CD4-positive, CD25-positive, alpha-beta regulatory T cell (primary cell): ENCODE data around the gene SLC45A2. TPM values are rescaled to one million over a fixed set of nuclear protein-coding genes. Genes with fewer than 3 reads are reported as not detected.

ENCODE experiments used
- ATAC-seq, 2 donors: fragments of 150-1000 bp; cut with Tn5 transposase; one replicate each; pipeline ENCODE4 v1.10.0; 2021; ENCODE audit warnings: low read depth in 2 of 2, moderate number of reproducible peaks in 2 of 2, moderate library complexity in 1 of 2
- DNase-seq, 3 donors: peaks; one replicate each; pipeline versions ENCODE4 v3.0.0 to v3.0.0-alpha.2; 2012 to 2022; ENCODE audit warnings: mixed read lengths in 1 of 3
- H3K27ac ChIP-seq: one replicate; pipeline ENCODE4 v1.7.0; 2013; ENCODE audit warnings: mild to moderate bottlenecking, low read length; ENCODE audit not compliant: insufficient read depth, poor library complexity, severe bottlenecking
- H3K27me3 ChIP-seq: one replicate; pipeline ENCODE4 v1.7.0; 2013; ENCODE audit warnings: low read length; ENCODE audit not compliant: control insufficient read depth, insufficient read depth
- H3K36me3 ChIP-seq: one replicate; pipeline ENCODE4 v1.7.0; 2013; ENCODE audit warnings: mild to moderate bottlenecking, low read length, moderate library complexity; ENCODE audit not compliant: control insufficient read depth, insufficient read depth
- H3K4me1 ChIP-seq: 2 replicates; pipeline ENCODE4 v1.7.0; 2013; ENCODE audit warnings: mild to moderate bottlenecking, low read length; ENCODE audit not compliant: insufficient read depth, control insufficient read depth, poor library complexity, severe bottlenecking
- H3K4me3 ChIP-seq: one replicate; pipeline ENCODE4 v1.7.0; 2013; ENCODE audit warnings: low read depth, mild to moderate bottlenecking, low read length, moderate library complexity
- H3K9me3 ChIP-seq, 2 experiments: 1 replicate in 1 of 2; 2 replicates in 1 of 2; pipeline ENCODE4 v1.7.0; 2013; ENCODE audit warnings: low read length in 2 of 2, mild to moderate bottlenecking in 1 of 2, moderate library complexity in 1 of 2; ENCODE audit not compliant: control insufficient read depth in 2 of 2
- H3K27ac Mint-ChIP-seq, 3 donors: one replicate each; pipeline ENCODE4 v1.8.0; 2020 to 2022; ENCODE audit warnings: mild to moderate bottlenecking in 3 of 3, mixed read lengths in 3 of 3, moderate library complexity in 2 of 3
- H3K27me3 Mint-ChIP-seq: one replicate; pipeline ENCODE4 v1.8.0; 2022; ENCODE audit warnings: mild to moderate bottlenecking, mixed read lengths
- H3K36me3 Mint-ChIP-seq: one replicate; pipeline ENCODE4 v1.8.0; 2020; ENCODE audit warnings: mixed read lengths
- H3K4me1 Mint-ChIP-seq, 4 donors: one replicate each; pipeline ENCODE4 v1.8.0; 2020 to 2022; ENCODE audit warnings: mixed read lengths in 4 of 4, mild to moderate bottlenecking in 1 of 4
- H3K4me3 Mint-ChIP-seq, 4 donors: one replicate each; pipeline ENCODE4 v1.8.0; 2020 to 2022; ENCODE audit warnings: mild to moderate bottlenecking in 4 of 4, mixed read lengths in 4 of 4, moderate library complexity in 3 of 4
- H3K9me3 Mint-ChIP-seq, 7 donors: one replicate each; pipeline ENCODE4 v1.8.0; 2020 to 2022; ENCODE audit warnings: mixed read lengths in 7 of 7, mild to moderate bottlenecking in 3 of 7, moderate library complexity in 2 of 7
- polyA plus RNA-seq, 4 donors: library from polyadenylated mRNA; unstranded; fragments of 300-500 nt; fragmentation: Illumina TruSeq; gene quantifications; one replicate each; pipeline ENCODE4 v1.2.3, GENCODE V29; 2021
- total RNA-seq: library from RNA; stranded (reverse); gene quantifications from one replicate; pipeline ENCODE4 v1.2.3, GENCODE V29; 2022

Gene SLC45A2
- total and polyA plus RNA-seq, 5 donors from 2014 or later, result not detected

GRCh38 chr5:34022121-34022705 is 37.7 kb upstream of the SLC45A2 start:
- peaks cover 9 to 26% (median 19%) of the 10 kb centered on the region in 4 donors for H3K4me1 Mint-ChIP-seq
- Histone ChIP-seq H3K27me3 (no peaks in the 10 kb centered on the region), H3K4me1 (peaks cover 8% of the 10 kb centered on the region), H3K36me3 (peaks cover 17% of the 10 kb centered on the region), H3K9me3 (no peaks in the 10 kb centered on the region), H3K27ac (no peak overlapping the region), H3K4me3 (peak overlapping the region; percentile 22)
- ATAC-seq, result peak; percentile 75 to 86
- H3K27ac Mint-ChIP-seq, result peak overlapping the region in 2 of 3 donors; percentile 63 to 84
- H3K36me3 Mint-ChIP-seq, result peaks cover 57% of the 10 kb centered on the region
- no peaks in the 10 kb centered on the region for H3K9me3 Mint-ChIP-seq
- H3K4me3 Mint-ChIP-seq, result peak overlapping the region in 1 of 4 donors; percentile 2
- DNase-seq, result peak in 1 of 3 donors; percentile 78
- no peaks in the 10 kb centered on the region for H3K27me3 Mint-ChIP-seq

GRCh38 chr5:34021334-34021733 is 36.8 kb upstream of the SLC45A2 start:
- Histone ChIP-seq H3K36me3 (peaks cover 15% of the 10 kb centered on the region), H3K27ac (no peak overlapping the region), H3K27me3 (no peaks in the 10 kb centered on the region), H3K4me1 (peaks cover 8% of the 10 kb centered on the region), H3K4me3 (no peak overlapping the region), H3K9me3 (no peaks in the 10 kb centered on the region)
- Mint-ChIP-seq H3K4me3 (peak overlapping the region in 1 of 4 donors; percentile 64), H3K36me3 (peaks cover 50% of the 10 kb centered on the region), H3K27me3 (no peaks in the 10 kb centered on the region), H3K4me1 (peaks cover 9 to 26% (median 19%) of the 10 kb centered on the region in 4 donors), H3K27ac (peak overlapping the region in 2 of 3 donors; percentile 63 to 84), H3K9me3 (no peaks in the 10 kb centered on the region)
- ATAC-seq (no peak), DNase-seq (no peak)

GRCh38 chr5:34020726-34021125 is 36.2 kb upstream of the SLC45A2 start:
- Mint-ChIP-seq H3K4me1 (peaks cover 9 to 26% (median 19%) of the 10 kb centered on the region in 4 donors), H3K27ac (peak overlapping the region in 1 of 3 donors; percentile 84)

GRCh38 chr5:34017254-34017653 is 32.8 kb upstream of the SLC45A2 start:
- Mint-ChIP-seq H3K36me3 (peaks cover 23% of the 10 kb centered on the region), H3K27me3 (no peaks in the 10 kb centered on the region), H3K4me1 (peaks cover 3 to 16% (median 11%) of the 10 kb centered on the region in 4 donors), H3K4me3 (no peak overlapping the region), H3K27ac (no peak overlapping the region), H3K9me3 (no peaks in the 10 kb centered on the region)
- no peak overlapping the region for H3K27ac ChIP-seq
- no peaks in the 10 kb centered on the region for H3K36me3 ChIP-seq
- no peak for ATAC-seq
- peaks cover 5% of the 10 kb centered on the region for H3K4me1 ChIP-seq
- no peaks in the 10 kb centered on the region for H3K9me3 ChIP-seq
- DNase-seq, result no peak
- no peaks in the 10 kb centered on the region for H3K27me3 ChIP-seq
- no peak overlapping the region for H3K4me3 ChIP-seq

More at GRCh38 chr5:34020726-34021125, 36.2 kb upstream of the SLC45A2 start:
- ATAC-seq (no peak), DNase-seq (no peak)
- no peaks in the 10 kb centered on the region for H3K9me3 ChIP-seq
- no peak overlapping the region for H3K4me3 Mint-ChIP-seq
- no peaks in the 10 kb centered on the region for H3K27me3 ChIP-seq
- H3K4me3 ChIP-seq, result no peak overlapping the region
- no peaks in the 10 kb centered on the region for H3K9me3 Mint-ChIP-seq
- no peak overlapping the region for H3K27ac ChIP-seq
- no peaks in the 10 kb centered on the region for H3K27me3 Mint-ChIP-seq
- H3K4me1 ChIP-seq, result peaks cover 8% of the 10 kb centered on the region
- peaks cover 13% of the 10 kb centered on the region for H3K36me3 ChIP-seq
- peaks cover 46% of the 10 kb centered on the region for H3K36me3 Mint-ChIP-seq

- H3K27me3 ChIP-seq, result no peaks in the 10 kb centered on the region
- no peaks in the 10 kb centered on the region for H3K9me3 Mint-ChIP-seq
- H3K4me3 Mint-ChIP-seq, result no peak overlapping the region
- H3K36me3 Mint-ChIP-seq, result peaks cover 21% of the 10 kb centered on the region
- H3K27ac ChIP-seq, result no peak overlapping the region
- DNase-seq (no peak), ATAC-seq (no peak)
- H3K27ac Mint-ChIP-seq, result no peak overlapping the region
- H3K27me3 Mint-ChIP-seq, result no peaks in the 10 kb centered on the region
- peaks cover 0 to 11% (median 6%) of the 10 kb centered on the region in 4 donors for H3K4me1 Mint-ChIP-seq
- no peaks in the 10 kb centered on the region for H3K9me3 ChIP-seq
- no peak overlapping the region for H3K4me3 ChIP-seq
- H3K36me3 ChIP-seq, result no peaks in the 10 kb centered on the region
- peaks cover under 1% of the 10 kb centered on the region for H3K4me1 ChIP-seq
Measured at GRCh38 chr5:34016750-34017149, 32.3 kb upstream of the SLC45A2 start.

- ATAC-seq (no peak), DNase-seq (no peak)
- H3K4me3 ChIP-seq, result no peak overlapping the region
- H3K9me3 Mint-ChIP-seq, result no peaks in the 10 kb centered on the region
- H3K27ac Mint-ChIP-seq, result no peak overlapping the region
- H3K36me3 Mint-ChIP-seq, result peaks cover 18% of the 10 kb centered on the region
- H3K4me3 Mint-ChIP-seq, result no peak overlapping the region
- no peaks in the 10 kb centered on the region for H3K27me3 Mint-ChIP-seq
- no peaks in the 10 kb centered on the region for H3K4me1 ChIP-seq
- H3K36me3 ChIP-seq, result no peaks in the 10 kb centered on the region
- no peaks in the 10 kb centered on the region for H3K9me3 ChIP-seq
- H3K4me1 Mint-ChIP-seq, result peaks cover 0 to 6% (median 2%) of the 10 kb centered on the region in 4 donors
- no peaks in the 10 kb centered on the region for H3K27me3 ChIP-seq
- no peak overlapping the region for H3K27ac ChIP-seq
Measured at GRCh38 chr5:34016222-34016621, 31.7 kb upstream of the SLC45A2 start.

GRCh38 chr5:34015120-34015822 is 30.8 kb upstream of the SLC45A2 start:
- Histone ChIP-seq H3K4me1 (no peaks in the 10 kb centered on the region), H3K27ac (no peak overlapping the region), H3K9me3 (no peaks in the 10 kb centered on the region), H3K4me3 (no peak overlapping the region), H3K27me3 (no peaks in the 10 kb centered on the region), H3K36me3 (no peaks in the 10 kb centered on the region)
- H3K36me3 Mint-ChIP-seq, result peaks cover 8% of the 10 kb centered on the region
- H3K4me1 Mint-ChIP-seq, result no peaks in the 10 kb centered on the region
- no peaks in the 10 kb centered on the region for H3K27me3 Mint-ChIP-seq
- ATAC-seq, result no peak
- no peak overlapping the region for H3K4me3 Mint-ChIP-seq
- DNase-seq, result no peak
- H3K27ac Mint-ChIP-seq, result no peak overlapping the region
- H3K9me3 Mint-ChIP-seq, result no peaks in the 10 kb centered on the region

- no peak for DNase-seq
- H3K9me3 Mint-ChIP-seq, result no peaks in the 10 kb centered on the region
- Histone ChIP-seq H3K4me1 (no peaks in the 10 kb centered on the region), H3K9me3 (no peaks in the 10 kb centered on the region), H3K36me3 (no peaks in the 10 kb centered on the region), H3K27ac (no peak overlapping the region), H3K27me3 (no peaks in the 10 kb centered on the region), H3K4me3 (no peak overlapping the region)
- ATAC-seq, result no peak
- H3K27me3 Mint-ChIP-seq, result no peaks in the 10 kb centered on the region
- H3K4me3 Mint-ChIP-seq, result no peak overlapping the region
- H3K27ac Mint-ChIP-seq, result no peak overlapping the region
- no peaks in the 10 kb centered on the region for H3K4me1 Mint-ChIP-seq
- peaks cover 5% of the 10 kb centered on the region for H3K36me3 Mint-ChIP-seq
Measured at GRCh38 chr5:34014626-34015025, 30.1 kb upstream of the SLC45A2 start.
